Neutrophil (primary cell): ENCODE results near the gene IGFL3.
"Not testable (repeated sequence)": the region's sequence is repeated elsewhere in the genome, so short reads cannot be mapped to it uniquely, and the experiment has no call there.

Experiments
- H3K27ac ChIP-seq: fragments of 200-600 bp; sonication (generic); 2 replicates; pipeline ENCODE4 v1.5.1; 2016; ENCODE audit warnings: mild to moderate bottlenecking, moderate library complexity
- H3K27me3 ChIP-seq: fragments of 200-600 bp; sonication (generic); 2 replicates; pipeline ENCODE4 v1.6.0; 2016; ENCODE audit warnings: mild to moderate bottlenecking
- H3K36me3 ChIP-seq: fragments of 200-600 bp; sonication (generic); 2 replicates; pipeline ENCODE4 v1.5.1; 2017
- H3K4me1 ChIP-seq, 2 experiments: fragments of 200-600 bp in 1 of 2; sonication (generic) in 1 of 2; 1 replicate in 1 of 2; 2 replicates in 1 of 2; pipeline versions ENCODE4 v1.5.1 to v1.6.1; 2013 to 2016; ENCODE audit warnings: low read depth in 1 of 2, low read length in 1 of 2, mild to moderate bottlenecking in 1 of 2, moderate library complexity in 1 of 2; ENCODE audit not compliant: control insufficient read depth in 1 of 2, insufficient read depth in 1 of 2
- H3K4me3 ChIP-seq, 2 experiments: fragments of 200-600 bp in 1 of 2; sonication (generic) in 1 of 2; 1 replicate in 1 of 2; 2 replicates in 1 of 2; pipeline ENCODE4 v1.5.1; 2013 to 2016; ENCODE audit warnings: low read depth in 1 of 2, low read length in 1 of 2, mild to moderate bottlenecking in 1 of 2, moderate library complexity in 1 of 2
- H3K9me3 ChIP-seq: fragments of 200-600 bp; sonication (generic); 2 replicates; pipeline ENCODE4 v1.5.1; 2016
- CTCF ChIP-seq: fragments of 200-600 bp; sonication (generic); IDR thresholded peaks from 2 replicates; pipeline ENCODE4 v1.5.1; 2016; ENCODE audit warnings: antibody characterized with exemption

IGFL3 gene

GRCh38 chr19:46081928-46082727, 42.4 kb downstream of the IGFL3 start:
- Histone ChIP-seq H3K4me3 (no peak overlapping the region), H3K27me3 (peaks cover 81% of the 10 kb centered on the region), H3K9me3 (no peaks in the 10 kb centered on the region), H3K4me1 (no peaks in the 10 kb centered on the region), H3K36me3 (no peaks in the 10 kb centered on the region), H3K27ac (no peak overlapping the region)
- no peak for TF ChIP-seq CTCF

- Histone ChIP-seq H3K36me3 (no peaks in the 10 kb centered on the region), H3K4me3 (no peak overlapping the region), H3K27ac (no peak overlapping the region), H3K9me3 (no peaks in the 10 kb centered on the region), H3K27me3 (peaks cover 97% of the 10 kb centered on the region), H3K4me1 (no peaks in the 10 kb centered on the region)
- TF ChIP-seq CTCF: no peak
Observed at GRCh38 chr19:46080561-46080960, 43.9 kb downstream of the IGFL3 start.

- Histone ChIP-seq H3K36me3 (no peaks in the 10 kb centered on the region), H3K4me3 (no peak overlapping the region), H3K27ac (no peak overlapping the region), H3K27me3 (peaks cover 100% of the 10 kb centered on the region), H3K9me3 (no peaks in the 10 kb centered on the region), H3K4me1 (no peaks in the 10 kb centered on the region)
- TF ChIP-seq CTCF: no peak
Observed at GRCh38 chr19:46079576-46079975, 44.9 kb downstream of the IGFL3 start.

GRCh38 chr19:46078573-46079332, 45.7 kb downstream of the IGFL3 start:
- H3K27me3 ChIP-seq: peaks cover 100% of the 10 kb centered on the region
- not testable (repeated sequence) for H3K4me1 ChIP-seq, H3K9me3 ChIP-seq, H3K27ac ChIP-seq, H3K36me3 ChIP-seq, H3K4me3 ChIP-seq

- no peak for TF ChIP-seq CTCF
- Histone ChIP-seq H3K4me1 (no peaks in the 10 kb centered on the region), H3K27me3 (peaks cover 100% of the 10 kb centered on the region), H3K36me3 (no peaks in the 10 kb centered on the region), H3K9me3 (no peaks in the 10 kb centered on the region), H3K4me3 (no peak overlapping the region), H3K27ac (no peak overlapping the region)
Observed at GRCh38 chr19:46077815-46078167, 46.7 kb downstream of the IGFL3 start.
